Chondrocyte (in vitro differentiated cells): Measurements from ENCODE around the gene EML2. TPM values are rescaled to one million over a fixed set of nuclear protein-coding genes. Genes with fewer than 3 reads are reported as not detected.
A peak's percentile ranks its signal among the peaks of the same experiment; 100 is the strongest.

Experiments used
- DNase-seq: peaks from one replicate; pipeline ENCODE4 v3.0.0; 2021; ENCODE audit warnings: mixed read lengths, low spot score
- H3K27ac Mint-ChIP-seq: one replicate; pipeline ENCODE4 v1.8.0; 2021; ENCODE audit warnings: mild to moderate bottlenecking, moderate library complexity, mixed read lengths; ENCODE audit not compliant: unreplicated experiment
- H3K27me3 Mint-ChIP-seq: 2 replicates; pipeline ENCODE4 v1.8.0; 2021; ENCODE audit warnings: low read depth, mixed read lengths
- H3K36me3 Mint-ChIP-seq: 2 replicates; pipeline ENCODE4 v1.8.0; 2021; ENCODE audit warnings: low read depth, mixed read lengths
- H3K4me1 Mint-ChIP-seq: 2 replicates; pipeline ENCODE4 v1.8.0; 2021; ENCODE audit warnings: low read depth, mild to moderate bottlenecking, mixed read lengths
- H3K4me3 Mint-ChIP-seq: one replicate; pipeline ENCODE4 v1.8.0; 2021; ENCODE audit warnings: mild to moderate bottlenecking, moderate library complexity, mixed read lengths; ENCODE audit not compliant: unreplicated experiment
- H3K9me3 Mint-ChIP-seq: 2 replicates; pipeline ENCODE4 v1.8.0; 2021; ENCODE audit warnings: low read depth, mixed read lengths
- microRNA-seq: library from miRNA; unstranded; fragments of <30 nt; microRNA quantifications from one replicate; pipeline ENCODE4 v1.2.0, GENCODE V29; 2020; ENCODE audit warnings: borderline number of aligned reads
- total RNA-seq: library from RNA; stranded (reverse); gene quantifications from 3 replicates; pipeline ENCODE4 v1.2.1, GENCODE V29; 2021
- TF ChIP-seq, protein P1 (sequence below): fragments of 200-600 bp; sonication (generic); IDR thresholded peaks from 2 replicates; pipeline ENCODE4 v1.5.0; 2021; ENCODE audit warnings: antibody characterized with exemption, mild to moderate bottlenecking, moderate library complexity

EML2 gene
- total RNA-seq, 1 donor from 2014 or later = 20.5 TPM

DNA sequence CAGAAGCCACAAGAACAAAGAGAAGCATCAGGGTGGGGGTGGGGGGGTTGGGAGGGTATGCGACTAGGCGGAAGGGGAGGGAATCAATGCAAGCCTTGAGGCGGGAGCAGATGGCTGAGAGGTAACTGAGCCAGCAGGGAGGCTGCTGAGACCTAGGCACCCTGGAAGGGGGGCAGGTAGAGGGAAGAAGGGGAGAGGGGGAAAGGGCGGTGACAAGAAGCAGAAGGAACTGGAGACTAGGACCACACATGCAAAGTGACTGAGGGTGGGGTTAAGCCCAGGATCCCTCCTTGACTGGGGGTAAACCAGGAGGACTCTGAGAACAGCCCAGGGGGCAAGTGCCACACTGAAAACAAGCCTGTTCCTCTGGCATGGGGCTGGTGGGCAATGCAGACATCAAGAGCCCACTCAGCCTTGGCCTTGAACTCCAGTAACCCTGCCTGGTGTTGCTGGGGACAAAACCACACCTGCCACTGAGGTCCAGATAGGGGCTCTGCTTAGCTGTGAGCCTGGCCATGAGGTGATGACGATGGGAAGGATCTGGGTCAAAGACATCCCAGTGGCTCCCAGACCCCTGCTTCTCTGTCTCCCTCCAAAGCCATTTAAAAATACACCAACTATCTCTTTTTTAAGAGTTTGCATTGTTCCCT is 74.9 kb downstream of the EML2 start:
- Mint-ChIP-seq H3K36me3 (no peaks in the 10 kb centered on the region), H3K27me3 (no peaks in the 10 kb centered on the region), H3K4me1 (peaks cover 12% of the 10 kb centered on the region), H3K27ac (no peak overlapping the region), H3K9me3 (no peaks in the 10 kb centered on the region), H3K4me3 (no peak overlapping the region)
- TF ChIP-seq, protein P1, sequence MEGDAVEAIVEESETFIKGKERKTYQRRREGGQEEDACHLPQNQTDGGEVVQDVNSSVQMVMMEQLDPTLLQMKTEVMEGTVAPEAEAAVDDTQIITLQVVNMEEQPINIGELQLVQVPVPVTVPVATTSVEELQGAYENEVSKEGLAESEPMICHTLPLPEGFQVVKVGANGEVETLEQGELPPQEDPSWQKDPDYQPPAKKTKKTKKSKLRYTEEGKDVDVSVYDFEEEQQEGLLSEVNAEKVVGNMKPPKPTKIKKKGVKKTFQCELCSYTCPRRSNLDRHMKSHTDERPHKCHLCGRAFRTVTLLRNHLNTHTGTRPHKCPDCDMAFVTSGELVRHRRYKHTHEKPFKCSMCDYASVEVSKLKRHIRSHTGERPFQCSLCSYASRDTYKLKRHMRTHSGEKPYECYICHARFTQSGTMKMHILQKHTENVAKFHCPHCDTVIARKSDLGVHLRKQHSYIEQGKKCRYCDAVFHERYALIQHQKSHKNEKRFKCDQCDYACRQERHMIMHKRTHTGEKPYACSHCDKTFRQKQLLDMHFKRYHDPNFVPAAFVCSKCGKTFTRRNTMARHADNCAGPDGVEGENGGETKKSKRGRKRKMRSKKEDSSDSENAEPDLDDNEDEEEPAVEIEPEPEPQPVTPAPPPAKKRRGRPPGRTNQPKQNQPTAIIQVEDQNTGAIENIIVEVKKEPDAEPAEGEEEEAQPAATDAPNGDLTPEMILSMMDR = no peak
- no peak for DNase-seq

DNA sequence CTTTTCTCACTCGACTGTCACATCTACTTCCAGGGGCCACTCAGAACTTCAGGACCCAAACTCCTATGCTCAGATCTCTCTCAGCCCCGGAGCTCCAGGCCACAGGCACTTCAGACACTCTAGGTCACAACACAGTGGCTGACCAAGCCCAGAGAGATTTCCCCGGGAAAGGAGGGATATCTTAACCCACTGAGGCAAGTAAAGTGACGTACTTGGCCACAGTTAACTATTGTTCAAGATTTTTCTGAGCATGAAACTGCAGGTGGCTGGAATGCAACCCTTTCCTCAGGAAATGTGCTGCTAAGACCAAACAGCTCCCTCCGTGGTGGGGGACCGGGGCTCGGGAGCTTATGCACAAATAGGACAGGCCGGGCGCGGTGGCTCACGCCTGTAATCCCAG is 78.5 kb downstream of the EML2 start:
- no peak overlapping the region for H3K4me3 Mint-ChIP-seq
- no peaks in the 10 kb centered on the region for H3K9me3 Mint-ChIP-seq
- no peak overlapping the region for H3K27ac Mint-ChIP-seq
- TF ChIP-seq, protein P1 = no peak
- H3K4me1 Mint-ChIP-seq = peaks cover 5% of the 10 kb centered on the region
- H3K27me3 Mint-ChIP-seq = no peaks in the 10 kb centered on the region
- H3K36me3 Mint-ChIP-seq = peaks cover 2% of the 10 kb centered on the region
- DNase-seq = no peak

GRCh38 chr19:45560038-45560437 is 79.2 kb downstream of the EML2 start:
- DNase-seq = no peak
- Mint-ChIP-seq H3K4me3 (no peak overlapping the region), H3K4me1 (peaks cover 5% of the 10 kb centered on the region), H3K36me3 (peaks cover 2% of the 10 kb centered on the region), H3K27ac (no peak overlapping the region), H3K27me3 (no peaks in the 10 kb centered on the region), H3K9me3 (no peaks in the 10 kb centered on the region)
- TF ChIP-seq, protein P1 = no peak

Small RNA genes within 50 kb of the gene (microRNA-seq; reads per million reads assigned to microRNA genes)
- gene MIR330 = 264 reads per million, percentile 68 among the genes with 10 or more reads in this experiment
- gene MIR642A = not detected
- not detected for gene MIR642B

Other genes starting within 250 kb of the EML2 start
- gene PPP1R13L, start 234.3 kb downstream of the EML2 start, total RNA-seq = 67.2 to 111 TPM (median 110 TPM) in 3 replicates
- gene POLR1G, start 232.8 kb downstream of the EML2 start, total RNA-seq = 7.3 to 10.4 TPM (median 9.6 TPM) in 3 replicates
- 72.4 to 93.1 TPM (median 77.9 TPM) in 3 replicates for gene ERCC1, start 215.5 kb downstream of the EML2 start, total RNA-seq
- 25.5 to 50.9 TPM (median 43.8 TPM) in 3 replicates for gene FOSB, start 171.4 kb downstream of the EML2 start, total RNA-seq
- gene RTN2, start 142.3 kb downstream of the EML2 start, total RNA-seq = 11.5 to 16.0 TPM (median 13.7 TPM) in 3 replicates
- gene PPM1N, start 141.0 kb downstream of the EML2 start, total RNA-seq = 0.52 to 0.63 TPM in 2 of 3 replicates, not detected in the other
- gene VASP, start 131.9 kb downstream of the EML2 start, total RNA-seq = 65.6 to 145 TPM (median 142 TPM) in 3 replicates
- 14.8 to 19.8 TPM (median 14.8 TPM) in 3 replicates for gene OPA3, start 54.6 kb downstream of the EML2 start, total RNA-seq
- gene GPR4, start 37.2 kb downstream of the EML2 start, total RNA-seq = not detected in 3 replicates
- gene GIPR, start 28.8 kb upstream of the EML2 start, total RNA-seq = 0.41 to 2.4 TPM (median 1.3 TPM) in 3 replicates
- gene SNRPD2, start 52.6 kb upstream of the EML2 start, total RNA-seq = 310 to 361 TPM (median 314 TPM) in 3 replicates
- 11.9 to 13.7 TPM (median 13.4 TPM) in 3 replicates for gene QPCTL, start 53.3 kb upstream of the EML2 start, total RNA-seq
- gene FBXO46, start 91.5 kb upstream of the EML2 start, total RNA-seq = 12.7 to 14.8 TPM (median 14.3 TPM) in 3 replicates
- not detected in 3 replicates for gene MEIOSIN, start 94.0 kb upstream of the EML2 start, total RNA-seq
- 29.3 to 33.8 TPM (median 33.0 TPM) in 3 replicates for gene SIX5, start 129.9 kb upstream of the EML2 start, total RNA-seq
- 95.0 to 176 TPM (median 162 TPM) in 3 replicates for gene DMPK, start 143.1 kb upstream of the EML2 start, total RNA-seq
- gene DMWD, start 153.4 kb upstream of the EML2 start, total RNA-seq = 77.6 to 83.0 TPM (median 79.4 TPM) in 3 replicates
- gene RSPH6A, start 175.9 kb upstream of the EML2 start, total RNA-seq = 0.15 TPM in 1 of 3 replicates, not detected in the others
- gene SYMPK, start 223.8 kb upstream of the EML2 start, total RNA-seq = 56.5 to 63.3 TPM (median 58.0 TPM) in 3 replicates
- gene FOXA3, start 224.9 kb upstream of the EML2 start, total RNA-seq = not detected in 3 replicates
- gene IRF2BP1, start 246.7 kb upstream of the EML2 start, total RNA-seq = 24.9 to 30.5 TPM (median 28.6 TPM) in 3 replicates